ENCODE data around the gene ACBD4. TPM values are rescaled to one million over a fixed set of nuclear protein-coding genes. Genes with fewer than 3 reads are reported as not detected.

ACBD4 gene
- polyA plus RNA-seq, 1 of the 3 experiments (the other 2 are of a cell fraction), result 15.8 TPM

DNA sequence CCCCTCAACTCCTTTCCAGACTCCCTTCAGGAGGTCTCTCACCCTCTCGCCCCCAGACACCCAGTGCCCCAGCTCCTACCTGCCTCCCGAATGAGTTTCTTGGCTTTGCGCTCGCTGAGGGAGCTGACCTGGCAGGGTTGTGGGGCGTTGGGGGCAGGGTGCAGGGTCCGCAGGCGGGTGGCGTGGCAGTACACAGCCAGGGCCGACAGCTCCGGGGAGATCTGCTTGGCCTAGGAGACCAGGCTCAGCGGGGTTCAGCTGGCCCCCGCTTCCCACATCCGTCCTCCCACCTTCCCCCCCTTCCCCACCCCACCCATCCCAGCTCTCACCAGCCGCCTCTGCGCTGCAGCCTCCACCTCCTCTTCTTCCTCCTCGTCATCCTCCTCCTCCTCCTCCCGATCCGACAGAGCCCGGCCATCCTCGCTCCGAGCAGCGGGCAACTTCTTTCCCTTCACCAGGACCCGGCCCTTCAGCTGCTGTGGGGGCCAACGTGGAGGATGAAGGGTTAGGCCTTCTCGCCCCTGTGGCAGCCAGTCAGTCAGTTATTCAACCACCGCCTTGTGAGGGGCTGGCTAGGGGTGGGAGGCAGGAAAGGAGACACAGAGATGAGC is 20.4 kb upstream of the ACBD4 start (continued):
- TF ChIP-seq, protein P1, sequence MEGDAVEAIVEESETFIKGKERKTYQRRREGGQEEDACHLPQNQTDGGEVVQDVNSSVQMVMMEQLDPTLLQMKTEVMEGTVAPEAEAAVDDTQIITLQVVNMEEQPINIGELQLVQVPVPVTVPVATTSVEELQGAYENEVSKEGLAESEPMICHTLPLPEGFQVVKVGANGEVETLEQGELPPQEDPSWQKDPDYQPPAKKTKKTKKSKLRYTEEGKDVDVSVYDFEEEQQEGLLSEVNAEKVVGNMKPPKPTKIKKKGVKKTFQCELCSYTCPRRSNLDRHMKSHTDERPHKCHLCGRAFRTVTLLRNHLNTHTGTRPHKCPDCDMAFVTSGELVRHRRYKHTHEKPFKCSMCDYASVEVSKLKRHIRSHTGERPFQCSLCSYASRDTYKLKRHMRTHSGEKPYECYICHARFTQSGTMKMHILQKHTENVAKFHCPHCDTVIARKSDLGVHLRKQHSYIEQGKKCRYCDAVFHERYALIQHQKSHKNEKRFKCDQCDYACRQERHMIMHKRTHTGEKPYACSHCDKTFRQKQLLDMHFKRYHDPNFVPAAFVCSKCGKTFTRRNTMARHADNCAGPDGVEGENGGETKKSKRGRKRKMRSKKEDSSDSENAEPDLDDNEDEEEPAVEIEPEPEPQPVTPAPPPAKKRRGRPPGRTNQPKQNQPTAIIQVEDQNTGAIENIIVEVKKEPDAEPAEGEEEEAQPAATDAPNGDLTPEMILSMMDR (IDR thresholded peaks at IDR 0.05), result no peak
- TF ChIP-seq ELF1 (IDR thresholded peaks at IDR 0.05) (no peak), MXI1 (IDR thresholded peaks at IDR 0.05; ENCODE audit: low read depth, low read length) (no peak)

- CTCF ChIA-PET, result interaction anchor here (0.7 to 9.1 kb wide), 6 partner anchors 16 to 103 kb away, joined by 3 to 169 read pairs (median 4); partner anchors contain the start of genes ACBD4 and PLCD3
Measured at GRCh38 chr17:45115871-45116270, 19.6 kb upstream of the ACBD4 start.

More at GRCh38 chr17:45115871-45116270, 19.6 kb upstream of the ACBD4 start:
- Histone ChIP-seq H2AFZ (ENCODE audit: low read depth) (no peak overlapping the region), H3K9me3 (no peaks in the 10 kb centered on the region), H3K27me3 (ENCODE audit: insufficient read depth) (no peaks in the 10 kb centered on the region), H3K79me2 (ENCODE audit: insufficient read depth) (no peaks in the 10 kb centered on the region), H4K20me1 (ENCODE audit: insufficient read depth) (no peaks in the 10 kb centered on the region), H3K36me3 (replicated peaks in 1 of 2; ENCODE audit: control insufficient read depth in 1 of 2, insufficient read depth in 2 of 2, low read length in 1 of 2) (peaks cover 5 to 23% of the 10 kb centered on the region in 2 experiments), H3K4me1 (ENCODE audit: control insufficient read depth in 1 of 2, insufficient read depth in 2 of 2, low read depth in 1 of 2, low read length in 1 of 2) (peaks cover 0 to 30% of the 10 kb centered on the region in 2 experiments; a peak in 1 of 4 replicates), H3K4me2 (no peak overlapping the region), H3K27ac (ENCODE audit: low read depth in 2 of 2, low read length in 1 of 2) (no peak overlapping the region; a peak in 1 of 4 replicates), H3K9me2 (no peaks in the 10 kb centered on the region), H3K4me3 (ENCODE audit: low read depth in 2 of 2, low read length in 1 of 2) (no peak overlapping the region), H3K9ac (no peak overlapping the region), H3F3A (replicated peaks; ENCODE audit: insufficient read depth) (peaks cover 5% of the 10 kb centered on the region)
- TF ChIP-seq TEAD4 (IDR thresholded peaks at IDR 0.05; ENCODE audit: borderline replicate concordance, insufficient read depth) (no peak), NRF1 (IDR thresholded peaks at IDR 0.05; ENCODE audit: low read depth, low read length) (no peak), TAF1 (IDR thresholded peaks at IDR 0.05; ENCODE audit: borderline replicate concordance, low read depth, low read length) (no peak), RAD21 (IDR thresholded peaks at IDR 0.05; ENCODE audit: low read length) (no peak), YY1 (IDR thresholded peaks at IDR 0.05; ENCODE audit: low read depth) (no peak), MXI1 (IDR thresholded peaks at IDR 0.05; ENCODE audit: low read depth, low read length) (no peak), FOSL2 (IDR thresholded peaks at IDR 0.05; ENCODE audit: borderline replicate concordance, low read depth) (no peak), GABPA (IDR thresholded peaks at IDR 0.05; ENCODE audit: low read depth) (no peak), CHD2 (IDR thresholded peaks at IDR 0.05; ENCODE audit: low read length, partially characterized antibody) (no peak), RFX5 (IDR thresholded peaks at IDR 0.05; ENCODE audit: low read length) (no peak), SIN3A (IDR thresholded peaks at IDR 0.05; ENCODE audit: borderline replicate concordance, low read depth, low read length) (no peak), POLR2AphosphoS5 (IDR thresholded peaks at IDR 0.05; ENCODE audit: low read depth, low read length) (no peak), JUND (IDR thresholded peaks at IDR 0.05) (no peak)
- TF ChIP-seq, protein P1 (IDR thresholded peaks at IDR 0.05), result no peak
- TF ChIP-seq, protein P2, sequence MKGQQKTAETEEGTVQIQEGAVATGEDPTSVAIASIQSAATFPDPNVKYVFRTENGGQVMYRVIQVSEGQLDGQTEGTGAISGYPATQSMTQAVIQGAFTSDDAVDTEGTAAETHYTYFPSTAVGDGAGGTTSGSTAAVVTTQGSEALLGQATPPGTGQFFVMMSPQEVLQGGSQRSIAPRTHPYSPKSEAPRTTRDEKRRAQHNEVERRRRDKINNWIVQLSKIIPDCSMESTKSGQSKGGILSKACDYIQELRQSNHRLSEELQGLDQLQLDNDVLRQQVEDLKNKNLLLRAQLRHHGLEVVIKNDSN (IDR thresholded peaks at IDR 0.05; ENCODE audit: borderline replicate concordance, low read depth), result no peak
- TF ChIP-seq, protein P3, sequence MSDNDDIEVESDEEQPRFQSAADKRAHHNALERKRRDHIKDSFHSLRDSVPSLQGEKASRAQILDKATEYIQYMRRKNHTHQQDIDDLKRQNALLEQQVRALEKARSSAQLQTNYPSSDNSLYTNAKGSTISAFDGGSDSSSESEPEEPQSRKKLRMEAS (IDR thresholded peaks at IDR 0.05; ENCODE audit: low read depth), result no peak
- POLR2A ChIA-PET, result no interaction called here
- no peak for DNase-seq
- 90% methylated on average over 11 of the region's 11 CpGs for WGBS (ENCODE audit: low lambda C conversion rate)

Measured in SK-N-SH (cell line).